Inferior parietal cortex (tissue), 1 donor: ENCODE data around the gene GGT1.
"Not testable (repeated sequence)": the region's sequence is repeated elsewhere in the genome, so short reads cannot be mapped to it uniquely, and the experiment has no call there.

Experiments
- DNase-seq: peaks from one replicate; pipeline ENCODE4 v3.0.0-alpha.2; 2016; ENCODE audit errors: extremely low spot score

The GGT1 gene

DNA sequence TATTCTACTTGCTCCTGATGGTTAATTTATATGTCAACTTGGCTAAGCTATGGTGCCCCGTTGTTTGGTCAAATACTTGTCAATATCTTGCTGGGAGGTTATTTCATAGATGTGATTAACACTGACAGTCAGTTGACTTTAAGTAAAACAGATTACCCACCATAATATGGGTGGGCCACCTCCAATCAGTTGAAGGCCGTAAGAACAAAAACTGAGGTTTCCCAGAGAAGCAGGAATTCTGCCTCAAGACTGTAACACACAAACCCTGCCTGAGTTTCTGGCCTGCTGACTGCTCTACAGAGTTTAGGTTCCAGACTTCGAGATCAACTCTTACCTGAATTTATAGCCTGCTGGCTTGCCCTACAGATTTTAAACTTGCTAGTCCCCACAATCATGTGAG is 33.5 kb downstream of the GGT1 start:
- not testable (repeated sequence) for DNase-seq

DNA sequence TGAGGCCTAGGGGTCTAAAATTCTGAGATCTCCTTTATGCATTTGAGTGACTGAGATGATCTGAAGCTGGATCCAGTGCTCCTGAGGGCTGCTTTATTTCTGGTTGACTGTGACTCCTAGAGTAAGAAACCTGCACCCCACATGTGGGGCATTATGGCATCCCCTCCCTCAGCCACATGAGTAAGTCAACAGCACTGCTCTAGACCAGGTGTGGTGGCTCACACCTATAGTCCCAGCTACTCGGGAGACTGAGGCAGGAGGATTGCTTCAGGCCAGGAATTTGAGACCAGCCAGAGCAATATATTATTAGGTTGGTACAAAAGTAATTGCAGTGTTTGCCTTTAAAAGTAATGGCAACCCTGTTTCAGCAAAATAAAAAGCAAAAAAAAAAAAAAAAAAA is 39.3 kb downstream of the GGT1 start:
- DNase-seq: not testable (repeated sequence)

DNA sequence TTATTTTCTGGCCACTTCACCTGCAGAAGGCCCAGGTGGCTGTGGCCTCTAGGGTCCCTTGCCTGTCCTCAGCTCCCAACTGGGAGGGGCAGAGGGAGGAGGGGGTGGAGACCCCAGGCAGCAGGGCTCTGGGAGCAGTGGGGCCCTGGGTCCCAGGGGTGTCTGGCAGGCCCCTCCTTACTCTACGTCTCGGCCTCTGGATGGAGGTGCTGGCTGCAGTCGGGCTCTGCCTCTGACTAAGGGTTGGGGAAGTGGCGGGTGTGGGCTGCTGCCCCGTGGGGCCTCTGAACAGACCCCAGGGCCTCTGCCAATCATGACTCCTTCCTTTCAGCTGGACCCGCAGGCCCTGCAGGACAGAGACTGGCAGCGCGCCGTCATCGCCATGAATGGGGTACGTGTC is 41.4 kb downstream of the GGT1 start:
- not testable (repeated sequence) for DNase-seq

DNA sequence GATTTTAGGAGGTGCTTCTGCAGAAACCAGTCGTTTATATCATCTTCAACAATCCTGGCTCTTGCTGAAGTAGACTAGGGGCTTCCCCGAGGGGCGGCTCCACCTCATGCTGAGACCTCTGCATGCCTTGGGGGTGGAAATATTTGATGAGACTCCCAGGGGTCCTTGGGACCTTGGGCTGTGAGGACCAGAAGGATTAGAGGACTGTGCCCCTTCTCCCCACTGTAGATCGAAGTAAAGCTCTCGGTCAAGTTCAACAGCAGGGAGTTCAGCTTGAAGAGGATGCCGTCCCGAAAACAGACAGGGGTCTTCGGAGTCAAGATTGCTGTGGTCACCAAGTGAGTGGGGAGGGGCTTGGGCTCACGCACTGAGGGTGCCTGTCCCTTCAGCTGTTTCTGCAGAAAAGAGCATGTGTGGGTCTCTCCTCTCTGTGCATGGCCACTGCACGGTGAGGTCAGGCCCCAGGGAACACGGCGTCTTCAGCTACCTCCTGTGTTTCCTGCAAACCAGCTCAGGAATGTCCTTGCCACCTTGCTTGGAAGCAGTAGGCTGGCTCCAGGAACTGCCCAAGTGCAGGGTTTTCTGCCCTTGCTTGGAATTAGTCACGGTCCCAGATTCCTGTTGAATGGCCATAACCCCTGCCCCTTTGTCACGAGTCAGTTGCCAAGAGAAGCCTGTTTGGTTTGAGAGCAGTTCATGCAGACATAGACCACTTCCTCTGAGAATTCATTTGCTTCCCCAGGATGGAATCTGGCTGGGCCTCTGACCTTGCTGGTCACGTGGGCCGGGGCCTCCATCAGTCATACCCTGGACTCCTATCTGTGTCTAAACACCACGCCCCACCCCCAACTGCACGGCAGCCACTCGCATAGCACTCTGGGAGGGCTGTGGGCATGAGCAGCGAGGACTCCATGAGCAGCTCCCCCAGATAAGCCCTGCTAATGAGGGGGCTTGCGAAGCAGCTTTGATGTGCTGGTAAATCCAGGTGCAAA is 42.7 kb downstream of the GGT1 start:
- not testable (repeated sequence) for DNase-seq

DNA sequence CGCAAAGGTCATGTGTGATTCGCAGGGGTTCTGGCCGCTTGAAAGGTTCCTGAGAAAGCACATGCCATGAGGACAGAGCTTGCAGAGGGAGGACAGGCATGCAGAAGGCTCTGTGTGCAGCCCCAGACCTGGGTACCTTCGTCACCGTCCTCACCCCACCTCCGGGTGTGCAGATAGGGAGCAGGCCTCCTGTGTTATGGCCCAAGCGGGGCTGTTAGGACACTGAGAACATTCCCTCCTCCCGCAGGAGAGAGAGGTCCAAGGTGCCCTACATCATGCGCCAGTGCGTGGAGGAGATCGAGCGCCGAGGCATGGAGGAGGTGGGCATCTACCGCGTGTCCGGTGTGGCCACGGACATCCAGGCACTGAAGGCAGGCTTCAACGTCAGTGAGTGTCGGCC is 43.8 kb downstream of the GGT1 start:
- not testable (repeated sequence) for DNase-seq

DNA sequence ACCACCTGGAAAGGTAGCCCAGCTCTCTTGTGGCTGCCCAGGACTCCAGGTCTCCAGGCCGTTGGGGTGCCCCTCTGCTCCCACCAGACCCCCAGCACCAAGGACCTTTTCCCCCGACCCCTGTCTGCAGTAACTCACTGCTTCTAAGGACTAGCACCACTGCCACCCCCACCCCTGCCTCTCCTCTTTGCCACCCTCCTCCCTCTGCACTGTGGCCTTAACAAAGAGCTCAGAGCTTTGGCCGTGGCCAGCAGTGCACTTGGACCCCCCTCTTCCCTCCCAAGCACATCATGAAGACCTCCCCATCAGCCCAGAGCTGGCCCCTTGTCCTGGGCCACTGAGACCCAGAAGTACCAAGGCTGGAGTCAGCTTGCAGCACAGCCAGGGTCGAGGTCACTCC is 46.4 kb downstream of the GGT1 start:
- not testable (repeated sequence) for DNase-seq

DNA sequence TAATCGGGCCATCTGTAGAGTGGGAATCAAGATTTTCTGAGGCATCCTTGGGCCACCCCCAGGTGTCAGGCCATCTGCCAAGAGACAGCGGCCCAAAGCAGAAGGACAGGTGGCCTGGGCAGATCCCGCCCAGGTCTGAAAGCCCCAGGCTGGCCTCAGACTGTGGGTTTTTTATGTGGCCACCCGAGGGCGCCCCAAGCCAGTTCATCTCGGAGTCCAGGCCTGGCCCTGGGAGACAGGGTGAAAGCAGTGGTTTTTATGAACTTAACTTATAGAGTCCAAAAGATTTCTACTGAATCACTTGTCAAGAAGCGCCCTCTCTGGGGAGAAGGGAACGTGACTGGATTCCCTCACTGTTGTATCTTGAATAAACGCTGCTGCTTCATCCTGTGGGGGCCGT is 47.9 kb downstream of the GGT1 start:
- DNase-seq: not testable (repeated sequence)

DNA sequence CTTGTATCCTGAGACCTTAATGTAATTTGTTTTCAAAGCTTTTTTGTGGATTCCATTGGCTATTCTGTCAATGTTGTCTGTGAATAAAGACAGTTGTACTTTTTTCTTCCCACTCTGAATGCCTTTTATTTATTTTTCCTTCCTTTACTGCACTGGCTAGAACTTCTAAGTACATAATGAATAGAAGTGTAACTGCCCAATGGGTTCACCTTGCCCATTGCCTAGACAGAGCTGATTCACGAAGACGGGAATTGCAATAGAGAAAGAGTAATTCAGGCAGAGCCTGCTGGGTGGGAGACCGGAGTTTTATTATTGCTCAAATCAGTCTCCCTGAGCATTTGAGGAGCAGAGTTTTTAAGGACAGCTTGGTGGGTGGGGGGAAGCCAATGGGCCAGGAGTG is 62.4 kb downstream of the GGT1 start:
- not testable (repeated sequence) for DNase-seq

DNA sequence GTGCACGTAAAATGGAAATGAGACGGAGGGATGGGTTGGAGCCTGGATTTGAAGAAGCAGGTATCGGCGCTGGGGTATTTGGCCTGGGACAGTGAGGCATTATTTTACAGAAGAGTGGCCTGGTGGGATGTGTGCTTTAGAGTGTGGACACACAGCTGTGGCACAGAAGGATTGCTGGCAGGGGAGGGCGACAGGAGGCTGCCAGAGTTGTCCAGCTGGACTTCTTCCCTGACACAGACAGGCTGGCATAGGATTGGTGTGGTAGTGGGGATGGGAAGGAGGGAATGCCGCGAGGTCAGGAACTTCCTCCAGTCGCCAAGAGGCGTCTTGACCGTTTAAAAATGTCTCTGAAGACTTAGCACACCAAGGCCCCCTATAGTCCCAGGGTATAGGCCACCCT is 64.9 kb downstream of the GGT1 start:
- DNase-seq: not testable (repeated sequence)

DNA sequence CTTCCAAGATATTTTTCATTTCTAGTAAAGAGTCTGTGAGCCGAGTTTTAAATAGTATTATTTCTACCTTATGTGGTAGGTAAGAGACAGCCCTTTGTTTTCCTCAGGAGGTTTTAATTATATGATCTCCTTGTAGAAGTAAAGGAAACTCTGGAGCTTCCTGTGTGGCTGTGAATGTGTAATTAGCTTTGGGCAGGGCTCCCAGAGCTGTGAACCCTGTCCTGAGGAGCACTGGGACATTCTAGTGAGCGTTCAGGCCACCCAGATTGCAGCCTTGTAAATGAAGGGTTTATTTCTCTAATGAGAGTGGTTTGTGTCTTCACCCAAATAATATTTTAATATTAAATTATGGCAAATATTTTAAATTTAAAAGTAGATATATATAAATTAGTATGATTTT is 69.5 kb downstream of the GGT1 start:
- DNase-seq: not testable (repeated sequence)
